Stimulated activated naive CD8-positive, alpha-beta T cell treated with anti-CD3 and anti-CD28 coated beads, Interleukin-15, Interleukin-2, amounts not matched to agents 100 U/mL and 50 U/mL, for 24 hours (primary cell): Measurements from ENCODE around the gene C2orf72.
A peak's percentile ranks its signal among the peaks of the same experiment; 100 is the strongest.
"Not testable (repeated sequence)": the region's sequence is repeated elsewhere in the genome, so short reads cannot be mapped to it uniquely, and the experiment has no call there.

Experiments
- ATAC-seq: fragments of 150-1000 bp; cut with Tn5 transposase; one replicate; pipeline ENCODE4 v1.10.0; 2021
- DNase-seq: peaks from one replicate; pipeline ENCODE4 v3.0.0; 2021

Gene C2orf72

GRCh38 chr2:231046916-231047273 is 9.6 kb downstream of the C2orf72 start:
- ATAC-seq (no peak), DNase-seq (no peak)

GRCh38 chr2:231047274-231047922 is 10.1 kb downstream of the C2orf72 start:
- ATAC-seq (no peak), DNase-seq (no peak)

DNA sequence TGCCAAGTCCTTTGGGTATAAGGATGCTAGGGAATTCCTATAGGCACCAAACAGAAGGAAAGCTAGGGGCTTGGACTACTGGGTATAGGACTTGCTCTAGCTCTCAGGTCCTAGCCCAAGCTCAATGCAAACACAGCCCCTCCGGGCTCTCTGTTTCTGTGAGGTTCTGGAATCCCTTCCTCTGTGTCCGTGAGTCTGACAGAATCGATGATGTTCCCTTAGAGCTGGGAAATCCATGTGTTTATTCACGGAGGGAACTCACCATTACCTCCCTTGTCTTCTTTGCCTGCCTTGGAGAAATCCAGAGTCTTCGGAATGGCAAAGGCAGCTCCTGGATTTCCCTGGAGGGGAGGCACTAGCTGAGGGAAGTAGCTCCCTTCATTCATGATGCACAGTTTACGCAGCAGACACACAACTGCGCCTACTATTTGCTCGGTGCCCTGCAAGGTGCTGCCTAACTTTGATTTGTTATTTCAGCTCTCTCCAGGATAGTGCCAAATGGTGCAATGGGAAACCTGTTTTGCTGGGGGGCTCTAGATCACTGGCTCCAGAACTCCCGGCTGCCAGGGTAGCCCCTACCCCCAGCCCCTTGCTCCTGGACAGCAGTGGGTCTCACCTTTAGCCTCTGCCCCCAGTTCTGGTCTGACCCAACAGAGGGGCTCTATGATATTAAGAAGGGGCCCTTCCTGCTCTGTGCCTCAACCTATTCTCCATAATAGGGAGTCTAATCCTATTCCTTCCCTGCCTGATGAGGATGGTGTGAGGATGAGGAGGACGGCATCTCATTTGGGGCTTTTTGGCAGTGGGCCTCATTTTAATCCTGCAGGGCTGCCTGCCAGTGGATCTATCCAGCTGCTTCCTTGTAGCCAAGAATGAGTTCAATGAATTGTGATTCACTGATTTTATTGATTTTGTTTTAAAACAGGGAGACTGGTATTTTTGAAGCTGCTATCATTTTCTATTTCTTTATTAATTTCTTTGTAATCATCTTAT is 10.9 kb downstream of the C2orf72 start:
- no peak for ATAC-seq
- DNase-seq, result no peak

GRCh38 chr2:231049286-231050017 is 12.1 kb downstream of the C2orf72 start:
- DNase-seq, result no peak
- ATAC-seq, result no peak

DNA sequence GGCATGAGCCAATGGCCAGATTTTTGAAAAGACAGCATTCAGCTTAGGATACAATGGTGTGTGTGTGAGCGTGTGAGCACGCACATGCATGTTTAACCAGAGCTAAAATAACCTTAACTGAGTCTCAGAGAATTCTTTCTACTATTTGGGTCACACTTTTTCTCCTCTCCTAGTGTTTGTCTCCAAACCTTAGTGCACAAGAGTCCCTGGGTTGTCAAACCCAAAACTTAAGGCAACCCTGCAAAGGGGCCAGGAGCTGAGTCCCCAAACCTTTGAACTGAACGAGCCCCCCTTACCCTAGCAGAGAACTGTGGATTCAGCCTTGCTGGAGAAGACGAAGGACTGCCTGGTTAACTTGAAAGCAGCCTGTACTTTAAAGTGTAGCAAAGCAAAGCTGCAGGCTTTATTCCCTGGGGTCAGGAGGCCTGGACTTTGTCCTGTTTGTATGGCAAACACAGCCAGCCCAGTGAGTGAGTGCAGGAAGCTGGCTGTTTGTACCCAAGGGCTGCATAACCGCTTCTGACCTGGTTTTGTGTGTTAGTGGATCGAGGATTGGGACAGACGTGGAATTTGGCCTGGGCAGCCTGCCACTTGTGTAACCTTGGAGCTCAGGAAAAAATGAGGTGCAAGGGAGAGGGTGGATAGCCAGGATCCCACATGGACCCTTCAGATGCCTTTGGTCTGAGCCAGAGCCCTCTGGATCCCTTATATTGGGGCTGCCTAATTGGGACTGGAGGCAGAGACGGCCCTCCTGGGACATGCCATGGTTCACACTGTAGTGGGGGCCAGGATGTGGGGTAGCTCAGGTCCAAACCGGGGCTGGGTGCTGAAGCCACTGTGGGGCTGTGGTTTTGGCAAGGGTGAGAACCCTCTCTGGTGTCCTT is 12.9 kb downstream of the C2orf72 start:
- DNase-seq (no peak), ATAC-seq (no peak)

DNA sequence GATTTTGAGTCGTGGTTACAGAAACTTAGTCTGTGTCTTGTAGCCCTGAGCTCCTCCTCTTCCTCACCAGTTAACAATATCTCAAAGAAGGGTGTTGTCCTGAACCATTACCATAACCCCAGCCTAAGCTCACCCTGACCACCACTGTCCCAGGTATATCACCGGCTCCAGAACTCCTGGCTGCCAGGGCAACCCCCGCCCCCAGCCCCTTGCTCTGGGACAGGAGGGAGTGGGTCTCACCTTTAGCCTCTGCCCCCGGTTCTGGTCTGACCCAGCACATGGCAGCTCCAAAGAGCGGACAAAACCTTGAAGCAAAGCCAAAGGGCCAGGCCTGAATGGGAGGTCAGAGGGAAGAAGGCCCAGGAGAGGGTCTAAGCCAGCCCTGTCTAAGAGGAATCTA is 13.8 kb downstream of the C2orf72 start:
- ATAC-seq, result no peak

DNA sequence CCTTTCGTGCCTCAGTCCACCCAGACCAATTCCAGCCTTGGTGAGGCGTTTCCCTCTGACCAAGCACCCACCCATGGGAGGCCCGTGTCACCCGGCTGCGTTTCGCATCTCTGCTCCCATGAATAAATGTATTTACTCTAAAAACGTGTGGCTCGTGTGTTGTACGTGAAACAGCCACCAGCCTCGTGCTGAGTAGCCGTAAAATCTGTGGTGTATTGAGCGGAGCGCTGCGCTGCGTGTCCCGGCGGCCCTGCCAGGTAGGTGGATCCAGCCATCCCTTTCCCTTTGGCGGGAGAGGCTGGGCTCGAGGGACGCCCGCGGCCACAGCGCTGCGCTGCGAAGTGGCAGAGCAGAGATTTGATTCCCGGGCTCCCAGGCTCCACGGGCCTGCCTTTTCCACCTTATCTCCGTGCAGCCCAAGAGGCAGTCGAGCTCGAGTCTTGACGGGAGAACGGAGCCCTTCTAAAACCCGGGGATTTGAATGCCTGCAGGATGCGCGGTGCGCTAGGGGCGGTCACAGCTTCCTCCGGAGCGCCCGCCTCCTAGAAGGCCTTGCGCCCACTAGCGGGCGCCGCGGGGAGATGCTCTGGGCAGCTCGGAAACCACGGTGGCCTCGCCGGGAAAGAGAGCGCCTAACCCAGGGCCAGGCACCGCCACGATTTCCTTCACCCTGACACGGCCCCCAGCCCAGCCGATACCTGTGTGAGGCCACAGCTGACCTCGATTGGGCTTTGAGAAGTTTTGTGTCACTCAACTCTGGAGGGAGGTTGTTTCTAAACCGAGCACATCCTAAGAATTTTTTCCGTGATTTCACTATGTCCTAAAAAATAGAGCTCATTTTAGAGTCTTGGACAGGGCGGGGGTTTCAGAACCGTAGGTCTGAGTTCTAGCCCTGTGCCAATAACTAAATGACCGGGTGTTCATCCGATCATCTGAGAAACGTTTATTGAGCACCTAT is 15.4 kb downstream of the C2orf72 start:
- peak; percentile 84 for ATAC-seq
- peak; percentile 86 for DNase-seq

More for the DNA sequence above, 13.8 kb downstream of the C2orf72 start:
- no peak for DNase-seq

DNA sequence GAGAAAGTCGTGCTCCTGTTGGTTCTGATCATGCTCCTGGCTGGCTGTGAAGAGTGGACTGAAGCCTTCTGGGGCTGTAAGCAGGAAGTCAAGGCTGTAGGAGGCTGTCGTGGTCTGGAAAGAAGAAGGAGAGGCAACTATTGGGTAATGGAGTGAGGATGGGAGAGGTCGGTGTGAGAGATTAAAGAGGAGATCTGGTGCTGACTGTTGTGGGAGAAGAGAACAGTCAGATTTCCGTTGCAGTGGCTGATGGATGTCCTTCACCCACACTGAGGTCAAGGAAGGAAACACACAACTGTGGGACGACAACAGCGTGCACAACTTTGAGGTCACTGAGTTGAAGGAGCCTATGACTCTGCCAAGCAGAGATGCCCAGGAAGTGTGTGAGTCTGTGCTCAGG is 16.5 kb downstream of the C2orf72 start:
- DNase-seq, result no peak

DNA sequence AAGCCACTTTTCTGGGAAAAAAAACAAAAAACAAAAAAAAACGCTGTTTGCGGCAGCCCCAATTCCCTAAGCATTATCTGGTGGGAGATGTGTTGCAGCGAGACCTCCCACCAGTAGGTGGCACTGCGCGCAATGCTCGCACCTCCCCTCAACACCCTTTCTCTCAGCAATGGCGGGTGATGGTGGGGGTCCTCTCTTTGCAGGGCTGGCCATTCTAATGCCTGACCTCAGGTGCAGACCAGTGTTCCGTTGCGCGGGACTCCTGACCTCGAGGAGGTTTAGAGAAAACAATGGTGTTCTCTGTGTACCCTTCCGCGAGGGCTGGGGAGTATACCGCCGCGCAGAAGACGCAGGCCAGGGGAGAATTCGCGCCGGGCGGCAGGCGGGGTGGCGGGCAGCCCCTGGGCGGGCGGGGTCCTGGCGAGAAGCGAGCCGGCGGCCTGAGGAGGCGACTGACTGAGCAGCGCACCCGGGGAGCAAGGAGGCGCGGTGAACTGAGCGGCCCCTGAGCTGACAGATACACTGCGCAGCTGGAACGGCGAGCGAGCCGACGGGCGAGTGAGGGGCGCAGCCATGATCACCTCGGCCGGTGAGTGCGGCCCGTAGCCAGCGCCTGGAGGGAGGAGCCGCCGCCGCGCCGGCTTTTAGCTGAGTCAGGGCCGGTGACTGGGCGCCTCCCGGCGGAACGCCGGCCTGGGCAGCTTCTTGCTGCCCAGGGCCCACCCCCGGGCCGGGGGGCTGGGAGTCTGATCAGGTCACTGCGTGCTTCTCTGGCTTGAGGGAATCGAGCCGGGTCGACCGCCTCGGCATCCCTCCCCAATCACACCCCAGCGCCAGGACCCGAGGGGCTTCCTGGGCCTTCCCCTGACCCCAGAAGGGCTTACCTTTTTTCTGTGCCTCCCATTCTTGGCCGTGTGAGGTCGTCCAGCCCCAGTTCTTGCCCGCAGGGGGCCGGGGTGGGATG is 19.4 kb downstream of the C2orf72 start, which contains the start of gene PSMD1:
Gene PSMD1 (plus strand): TSS at position 415 of the 964 bp plus-strand sequence. CDS start 159 bp downstream, at position 574.
- DNase-seq, result peak; percentile 96
- ATAC-seq, result peak; percentile 80

More for the DNA sequence above, 16.5 kb downstream of the C2orf72 start:
- no peak for ATAC-seq

DNA sequence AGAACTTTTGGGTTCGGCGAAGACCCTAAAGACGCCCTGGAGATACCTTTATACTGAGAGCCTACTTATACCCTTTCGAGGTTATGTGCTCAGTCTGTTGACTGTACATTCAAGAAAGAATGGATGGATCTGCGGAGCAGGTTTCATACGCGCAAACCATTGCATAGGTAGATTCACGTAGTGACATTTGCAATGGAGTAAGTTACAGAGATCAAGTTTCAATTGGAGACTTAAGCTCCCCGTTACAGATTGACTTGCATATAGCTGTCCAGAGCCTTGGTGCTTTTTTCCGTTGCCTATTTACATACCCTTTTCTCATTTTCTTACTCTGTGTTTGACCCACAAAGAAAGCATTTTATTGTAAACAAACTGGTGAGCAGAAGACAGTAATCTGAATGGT is 20.3 kb downstream of the C2orf72 start:
- DNase-seq (no peak), ATAC-seq (no peak)

DNA sequence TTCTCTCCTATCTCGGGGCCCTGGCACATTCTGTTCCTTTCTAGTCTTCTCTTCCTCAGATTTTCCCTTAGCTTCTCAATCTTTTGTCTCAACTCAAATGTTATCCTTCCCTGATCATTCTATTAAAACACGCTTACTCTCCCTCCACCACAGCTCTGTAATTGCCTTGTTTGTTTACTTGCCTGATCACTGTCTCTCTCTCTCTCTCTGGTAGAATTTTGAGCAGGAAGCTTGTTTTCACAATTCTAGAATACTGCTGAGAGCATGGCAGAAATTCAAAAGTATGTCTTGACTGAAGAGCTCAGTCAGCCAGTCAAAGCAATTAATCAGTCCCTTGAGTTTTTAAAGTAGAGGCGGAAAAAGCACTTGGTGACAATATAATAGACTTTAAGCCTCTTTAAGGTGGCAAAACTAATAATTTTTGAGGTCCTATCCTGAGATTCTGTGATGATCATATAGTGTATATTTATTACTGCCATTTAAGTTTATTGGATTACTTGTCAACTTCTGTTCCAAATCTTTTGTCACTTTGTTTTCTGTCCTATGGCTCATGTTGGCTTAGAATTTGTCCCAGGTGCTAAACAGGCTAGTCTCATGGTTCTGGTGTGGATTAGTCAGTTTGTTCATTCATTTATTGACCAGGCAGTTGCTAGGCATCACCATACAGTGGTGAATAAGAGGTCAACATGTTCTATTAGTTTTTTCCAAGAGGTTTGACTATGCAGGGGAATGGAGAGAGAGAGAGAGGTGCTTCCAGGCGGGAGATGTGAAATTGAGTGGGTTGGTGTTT is 21.6 kb downstream of the C2orf72 start:
- DNase-seq (no peak), ATAC-seq (no peak)

- DNase-seq, result no peak
- ATAC-seq, result no peak
Observed at GRCh38 chr2:231059756-231060155, 22.4 kb downstream of the C2orf72 start.

DNA sequence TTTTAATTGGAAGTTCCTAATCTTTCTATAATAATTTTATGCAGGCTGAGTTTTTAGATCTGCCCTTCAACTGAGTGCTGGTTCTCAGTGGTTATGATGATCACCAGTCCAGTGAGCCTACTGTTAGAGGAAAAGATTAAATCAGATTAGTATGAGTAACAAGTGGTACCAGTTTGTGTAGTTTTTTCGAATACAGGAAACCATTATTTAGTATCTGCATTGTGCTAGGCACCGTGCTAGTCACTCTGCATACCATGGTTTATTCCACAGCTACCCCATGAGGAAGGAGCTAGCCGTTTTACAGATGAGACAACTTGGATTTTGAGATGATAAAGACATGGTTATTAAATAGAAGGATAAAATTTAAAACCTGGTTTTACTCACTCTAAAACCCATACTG is 25.5 kb downstream of the C2orf72 start:
- ATAC-seq (no peak), DNase-seq (no peak)

DNA sequence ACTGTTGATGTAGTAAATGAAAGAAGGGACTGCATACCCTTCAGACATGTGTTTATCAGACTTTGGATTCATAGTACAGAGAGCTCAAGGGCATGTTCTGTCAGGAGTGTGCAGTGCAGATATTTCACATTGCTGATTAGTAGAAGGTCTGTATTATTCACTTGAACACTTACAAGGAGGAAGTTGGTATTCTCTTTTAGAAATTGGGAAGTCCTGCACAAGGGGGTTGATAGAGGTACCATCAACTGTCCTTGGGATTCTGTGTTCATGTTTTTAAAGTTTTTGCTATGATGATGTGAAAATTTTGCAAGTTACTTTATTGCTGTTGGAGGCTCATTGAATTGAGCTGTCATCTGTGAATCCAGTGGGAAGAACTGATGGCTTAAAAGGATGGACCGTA is 26.0 kb downstream of the C2orf72 start:
- ATAC-seq (no peak), DNase-seq (no peak)

GRCh38 chr2:231065966-231066365 is 28.6 kb downstream of the C2orf72 start:
- DNase-seq (no peak), ATAC-seq (no peak)

DNA sequence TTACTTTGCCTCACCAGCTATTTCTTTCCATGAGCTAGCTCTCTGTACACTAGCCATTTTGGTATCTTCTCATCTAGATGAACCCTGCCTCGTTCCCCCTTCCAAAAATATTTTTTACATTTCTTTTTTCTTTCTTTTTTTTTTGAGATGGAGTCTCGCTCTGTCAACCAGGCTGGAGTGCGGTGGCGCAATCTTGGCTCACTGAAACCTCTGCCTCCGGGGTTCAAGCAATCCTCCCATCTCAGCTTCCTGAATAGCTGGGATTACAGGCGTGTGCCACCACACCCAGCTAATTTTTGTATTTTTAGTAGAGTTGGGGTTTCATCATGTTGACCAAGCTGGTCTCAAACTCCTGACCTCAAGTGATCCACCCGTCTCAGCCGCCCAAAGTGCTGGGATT is 30.2 kb downstream of the C2orf72 start:
- not testable (repeated sequence) for ATAC-seq, DNase-seq

DNA sequence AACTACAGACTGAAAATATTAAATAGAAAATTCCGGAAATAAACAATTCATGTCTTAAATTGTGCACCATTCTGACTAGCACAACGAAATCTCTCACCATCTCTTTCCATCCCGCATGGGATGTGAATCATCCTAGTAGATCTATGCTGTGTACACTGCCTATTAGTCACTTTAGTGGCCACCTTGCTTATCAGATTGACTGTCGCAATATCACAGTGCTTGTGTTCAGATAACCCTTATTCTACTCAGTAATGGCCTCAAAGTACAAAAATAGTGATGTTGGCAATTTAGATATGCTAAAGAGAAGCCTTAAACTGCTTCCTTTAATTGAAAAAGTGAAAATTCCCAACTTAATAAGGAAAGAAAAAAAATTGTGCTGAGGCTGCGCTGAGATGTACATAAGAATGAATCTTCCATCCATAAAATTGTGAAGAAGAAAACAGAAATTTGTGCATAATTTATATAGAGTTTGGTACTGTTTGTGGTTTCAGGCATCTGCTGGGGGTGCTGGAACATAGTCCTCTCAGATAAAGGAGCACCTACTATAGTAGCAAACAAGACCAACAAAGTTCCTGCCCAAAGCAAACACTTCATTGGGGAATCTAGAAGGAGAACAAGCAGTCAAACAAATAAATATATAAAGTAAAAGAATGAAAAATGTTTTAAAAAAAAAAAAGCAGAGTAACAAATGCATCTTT is 31.4 kb downstream of the C2orf72 start:
- ATAC-seq (peak; percentile 92), DNase-seq (no peak)
